HG03378 (cell line): Measurements from ENCODE around the gene RPS25.
"Not testable (repeated sequence)": the region's sequence is repeated elsewhere in the genome, so short reads cannot be mapped to it uniquely, and the experiment has no call there.

ENCODE experiments used
- ATAC-seq: cut with Tn5 transposase; IDR thresholded peaks from one replicate; pipeline ENCODE4 v1.9.1; 2021; ENCODE audit warnings: mild to moderate bottlenecking, moderate library complexity; ENCODE audit not compliant: unreplicated experiment

Gene RPS25

GRCh38 chr11:119041821-119042514 lies 23.8 kb upstream of the RPS25 start:
- ATAC-seq, result no peak

- not testable (repeated sequence) for ATAC-seq
Observed at GRCh38 chr11:119039471-119039870, 21.3 kb upstream of the RPS25 start.

GRCh38 chr11:119038884-119039283 lies 20.7 kb upstream of the RPS25 start:
- no peak for ATAC-seq

GRCh38 chr11:119034813-119035212 lies 16.7 kb upstream of the RPS25 start:
- ATAC-seq, result no peak

GRCh38 chr11:119033421-119033820 lies 15.3 kb upstream of the RPS25 start:
- ATAC-seq, result not testable (repeated sequence)

GRCh38 chr11:119031912-119032280 lies 13.8 kb upstream of the RPS25 start:
- ATAC-seq, result no peak

- ATAC-seq, result peak; percentile 82
Observed at GRCh38 chr11:119030329-119031047, 12.3 kb upstream of the RPS25 start, which contains the start of gene SLC37A4. TSS of gene SLC37A4 (minus strand) at chr11:119030877.

- ATAC-seq, result no peak
Observed at GRCh38 chr11:119030029-119030328, 11.8 kb upstream of the RPS25 start.

GRCh38 chr11:119029340-119030028 lies 11.3 kb upstream of the RPS25 start:
- peak; percentile 31 for ATAC-seq

GRCh38 chr11:119029069-119029339 lies 10.9 kb upstream of the RPS25 start:
- no peak for ATAC-seq

- no peak for ATAC-seq
Observed at GRCh38 chr11:119028346-119029068, 10.4 kb upstream of the RPS25 start.

GRCh38 chr11:119027561-119028345 lies 9.6 kb upstream of the RPS25 start:
- ATAC-seq, result no peak

GRCh38 chr11:119026970-119027369 lies 8.8 kb upstream of the RPS25 start:
- ATAC-seq, result no peak

GRCh38 chr11:119025978-119026766 lies 8.0 kb upstream of the RPS25 start:
- ATAC-seq, result no peak

- no peak for ATAC-seq
Observed at GRCh38 chr11:119025541-119025940, 7.4 kb upstream of the RPS25 start.

GRCh38 chr11:119025099-119025473 lies 6.9 kb upstream of the RPS25 start:
- no peak for ATAC-seq

GRCh38 chr11:119024430-119025098 lies 6.4 kb upstream of the RPS25 start:
- ATAC-seq, result no peak

GRCh38 chr11:119023741-119024140 lies 5.6 kb upstream of the RPS25 start:
- ATAC-seq, result no peak

- ATAC-seq, result no peak
Observed at GRCh38 chr11:119021631-119022030, 3.5 kb upstream of the RPS25 start.

GRCh38 chr11:119019996-119020395 lies 1.9 kb upstream of the RPS25 start:
- no peak for ATAC-seq
